Lung (tissue), 12 donors: ENCODE results near the gene DDX31. TPM values are rescaled to one million over a fixed set of nuclear protein-coding genes. Genes with fewer than 3 reads are reported as not detected.

Experiments
- ATAC-seq: fragments of 200-7000 bp; cut with Tn5 transposase; one replicate; pipeline ENCODE4 v1.9.1; 2020; ENCODE audit warnings: moderate number of reproducible peaks; ENCODE audit not compliant: insufficient read depth, low FRiP score
- DNase-seq, 3 donors: peaks; one replicate each; pipeline ENCODE4 v3.0.0-alpha.2; 2013 to 2017
- H3K27ac ChIP-seq, 2 donors: one replicate each; pipeline ENCODE4 v1.5.1; 2013; ENCODE audit warnings: mild to moderate bottlenecking in 2 of 2, moderate library complexity in 2 of 2, control low read depth in 1 of 2, inconsistent platforms in 1 of 2, low read depth in 1 of 2, low read length in 1 of 2
- H3K27me3 ChIP-seq, 3 donors: one replicate each; pipeline ENCODE4 v1.5.1; 2013; ENCODE audit warnings: low read length in 2 of 3; ENCODE audit not compliant: control insufficient read depth in 3 of 3, insufficient read depth in 3 of 3
- H3K36me3 ChIP-seq, 4 donors: one replicate each; pipeline ENCODE4 v1.5.1; 2013; ENCODE audit warnings: low read length in 4 of 4, mild to moderate bottlenecking in 1 of 4, moderate library complexity in 1 of 4; ENCODE audit not compliant: control insufficient read depth in 4 of 4, insufficient read depth in 4 of 4
- H3K4me1 ChIP-seq, 5 donors: one replicate each; pipeline ENCODE4 v1.5.1; 2013; ENCODE audit warnings: low read length in 5 of 5, mild to moderate bottlenecking in 2 of 5, moderate library complexity in 1 of 5; ENCODE audit not compliant: control insufficient read depth in 5 of 5, insufficient read depth in 5 of 5
- H3K4me3 ChIP-seq: one replicate; pipeline ENCODE4 v1.5.1; 2013; ENCODE audit warnings: mild to moderate bottlenecking, control low read depth, moderate library complexity
- H3K9ac ChIP-seq, 2 donors: one replicate each; pipeline ENCODE4 v1.5.1; 2013; ENCODE audit warnings: low read length in 2 of 2, control low read depth in 1 of 2; ENCODE audit not compliant: insufficient read depth in 1 of 2
- H3K9me3 ChIP-seq, 4 donors: one replicate each; pipeline ENCODE4 v1.5.1; 2013; ENCODE audit warnings: low read length in 3 of 4, mild to moderate bottlenecking in 1 of 4, moderate library complexity in 1 of 4; ENCODE audit not compliant: control insufficient read depth in 4 of 4, insufficient read depth in 3 of 4
- CTCF ChIP-seq: IDR thresholded peaks from 2 replicates; pipeline ENCODE4 v1.5.1; 2012; ENCODE audit warnings: mild to moderate bottlenecking; ENCODE audit errors: control extremely low read depth, extremely low read depth
- WGBS, 2 donors: extraction: QIAGEN DNeasy Blood & Tissue Kit; methylation state at CpG; one replicate each; pipeline ENCODE4 v1.1.7; 2013; 5-methylcytosine and 5-hydroxymethylcytosine counted together
- polyA plus RNA-seq, 2 donors: library from polyadenylated mRNA; stranded (reverse); fragments of 200-250 nt; gene quantifications; one replicate each; pipeline ENCODE4 v1.2.1, GENCODE V29; 2013
- total RNA-seq, 2 donors: library from RNA; depleted of rRNA in 1 of 2; stranded (reverse); fragments of >200 nt in 1 of 2; gene quantifications; one replicate each; pipeline ENCODE4 v1.2.1, GENCODE V29; 2014 to 2021
- donor health status: control.
- donor health status: control.
- donor health status: Bipolar disorder and iron deficiency.
- donor health status: healthy.
- donor health status: DM: yes; HTN: yes; CAD: no.

Gene DDX31
- total and polyA plus RNA-seq, 4 donors: 8.1 to 14.8 (median 11.7) TPM

DNA sequence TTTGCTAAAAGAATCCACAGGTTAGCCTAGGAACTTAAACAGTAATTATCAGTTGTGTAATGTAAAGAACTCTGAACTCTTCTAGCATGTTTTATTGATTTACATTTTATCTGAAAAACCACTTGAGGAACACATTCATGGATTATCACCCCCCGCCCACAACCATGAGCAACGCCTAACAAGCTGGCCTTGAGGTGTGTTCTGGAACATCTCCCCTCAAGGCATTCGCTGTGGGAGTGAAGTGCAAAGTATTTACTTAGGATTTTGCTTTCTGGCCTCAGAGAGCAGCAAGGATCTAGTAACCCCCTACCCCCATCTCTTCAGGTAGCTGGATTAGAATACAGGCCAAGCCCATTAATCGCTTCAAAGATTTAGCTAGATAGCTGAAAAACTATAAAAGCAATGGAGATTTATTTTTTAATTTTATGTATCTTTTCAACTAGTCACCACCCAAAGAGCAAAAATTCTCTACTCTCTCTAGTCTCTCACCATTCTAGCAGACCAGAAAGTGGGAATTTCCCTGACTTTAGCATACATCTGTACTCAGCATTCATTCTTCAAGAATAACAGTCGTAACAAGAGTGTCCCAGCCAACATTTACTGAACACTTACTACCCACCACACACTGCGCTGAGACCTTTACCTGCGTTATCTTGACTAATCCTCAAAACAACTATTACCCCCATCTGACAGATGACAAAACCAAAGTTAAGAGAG is 37.2 kb downstream of the DDX31 start:
- Histone ChIP-seq H3K9me3 (no peaks in the 10 kb centered on the region), H3K4me1 (no peaks in the 10 kb centered on the region), H3K4me3 (no peak overlapping the region), H3K9ac (no peak overlapping the region), H3K27ac (no peak overlapping the region), H3K27me3 (no peaks in the 10 kb centered on the region), H3K36me3 (peaks cover 9 to 33% (median 20%) of the 10 kb centered on the region in 4 donors)
- no peak for TF ChIP-seq CTCF
- DNase-seq (no peak), ATAC-seq (no peak)
- WGBS, 2 donors: 94 to 95% methylated on average over 7 of the region's 7 CpGs

DNA sequence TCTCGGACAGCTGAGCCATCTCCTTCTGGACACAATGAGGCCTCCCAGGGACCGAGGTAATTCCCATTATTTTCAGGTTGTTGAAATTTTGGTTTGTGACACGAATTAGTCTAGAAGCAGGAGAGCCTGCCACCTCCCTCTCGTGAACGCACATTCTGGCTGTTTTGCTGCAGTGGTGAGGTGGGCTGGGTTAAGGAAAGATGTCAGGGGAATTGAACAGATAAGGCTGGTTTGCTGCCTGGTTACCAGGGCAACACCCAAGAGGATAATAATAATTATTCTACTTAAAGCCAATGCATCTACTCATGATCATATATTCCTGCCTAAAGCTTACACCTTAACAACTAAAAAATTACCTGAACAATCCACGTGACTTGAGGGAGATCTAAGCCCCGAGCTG is 38.1 kb downstream of the DDX31 start:
- no peak overlapping the region for H3K4me3 ChIP-seq
- TF ChIP-seq CTCF: no peak

GRCh38 chr9:132631280-132631679 is 38.5 kb downstream of the DDX31 start:
- Histone ChIP-seq H3K36me3 (peaks cover 9 to 37% (median 25%) of the 10 kb centered on the region in 4 donors), H3K4me3 (no peak overlapping the region), H3K27ac (no peak overlapping the region), H3K9ac (no peak overlapping the region), H3K9me3 (no peaks in the 10 kb centered on the region), H3K4me1 (no peaks in the 10 kb centered on the region), H3K27me3 (no peaks in the 10 kb centered on the region)
- ATAC-seq (no peak), DNase-seq (no peak)
- WGBS, 2 donors: 95 to 97% methylated on average over 5 of the region's 5 CpGs
- no peak for TF ChIP-seq CTCF

More for the DNA sequence above, 38.1 kb downstream of the DDX31 start:
- no peak overlapping the region for H3K27ac ChIP-seq
- DNase-seq (no peak), ATAC-seq (no peak)
- no peaks in the 10 kb centered on the region for H3K9me3 ChIP-seq
- no peaks in the 10 kb centered on the region for H3K4me1 ChIP-seq
- H3K27me3 ChIP-seq: no peaks in the 10 kb centered on the region
- no peak overlapping the region for H3K9ac ChIP-seq
- H3K36me3 ChIP-seq: peaks cover 9 to 35% (median 21%) of the 10 kb centered on the region in 4 donors
- 89 to 96% methylated on average over 7 of the region's 7 CpGs for WGBS, 2 donors

DNA sequence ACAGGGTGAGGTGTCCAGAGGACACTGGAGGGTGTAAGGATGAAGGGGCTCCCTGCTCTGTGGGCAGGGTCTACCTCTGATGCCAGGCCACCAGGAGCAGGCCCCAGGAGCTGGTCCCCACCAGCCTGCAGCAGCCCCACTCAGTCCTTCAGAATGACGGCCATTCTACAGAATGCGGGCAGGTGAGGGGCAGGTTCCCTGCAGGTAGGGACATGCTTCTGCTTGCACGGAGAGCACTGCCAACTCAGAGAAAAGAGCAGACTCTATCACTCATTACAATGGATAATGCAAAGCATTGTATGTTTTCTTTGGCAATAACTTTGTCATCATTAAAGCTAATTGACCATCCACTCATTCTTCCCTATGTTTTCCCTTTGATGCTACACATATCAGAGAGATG is 39.0 kb downstream of the DDX31 start:
- ATAC-seq (no peak), DNase-seq (no peak)
- Histone ChIP-seq H3K4me1 (no peaks in the 10 kb centered on the region), H3K27ac (no peak overlapping the region), H3K9me3 (no peaks in the 10 kb centered on the region), H3K4me3 (no peak overlapping the region), H3K36me3 (peaks cover 9 to 37% (median 26%) of the 10 kb centered on the region in 4 donors), H3K9ac (no peak overlapping the region), H3K27me3 (no peaks in the 10 kb centered on the region)
- WGBS, 2 donors: 94 to 98% methylated on average over 3 of the region's 3 CpGs
- TF ChIP-seq CTCF: no peak
